Muscle layer of colon (tissue), 2 donors: Measurements from ENCODE around the gene MRPL32.

Experiments
- H3K27ac ChIP-seq: one replicate; pipeline ENCODE4 v1.7.0; 2013; ENCODE audit warnings: low read depth, mild to moderate bottlenecking, low read length, moderate library complexity
- H3K27me3 ChIP-seq, 2 donors: one replicate each; pipeline ENCODE4 v1.7.0; 2013; ENCODE audit warnings: low read length in 2 of 2, mild to moderate bottlenecking in 2 of 2; ENCODE audit not compliant: insufficient read depth in 2 of 2, control insufficient read depth in 1 of 2
- H3K36me3 ChIP-seq: one replicate; pipeline ENCODE4 v1.7.0; 2013; ENCODE audit warnings: mild to moderate bottlenecking, low read length; ENCODE audit not compliant: insufficient read depth
- H3K4me1 ChIP-seq: one replicate; pipeline ENCODE4 v1.7.0; 2013; ENCODE audit warnings: mild to moderate bottlenecking, low read length; ENCODE audit not compliant: insufficient read depth
- H3K4me3 ChIP-seq, 2 donors: one replicate each; pipeline ENCODE4 v1.7.0; 2013; ENCODE audit warnings: low read length in 2 of 2, low read depth in 1 of 2, mild to moderate bottlenecking in 1 of 2, moderate library complexity in 1 of 2
- H3K9ac ChIP-seq: one replicate; pipeline ENCODE4 v1.7.0; 2013; ENCODE audit warnings: low read length
- H3K9me3 ChIP-seq: one replicate; pipeline ENCODE4 v1.7.0; 2013; ENCODE audit warnings: mild to moderate bottlenecking, low read length
- donor health status: abdominal sarcoma.
- donor health status: Adenocarcinoma of cecum.

Gene MRPL32

DNA sequence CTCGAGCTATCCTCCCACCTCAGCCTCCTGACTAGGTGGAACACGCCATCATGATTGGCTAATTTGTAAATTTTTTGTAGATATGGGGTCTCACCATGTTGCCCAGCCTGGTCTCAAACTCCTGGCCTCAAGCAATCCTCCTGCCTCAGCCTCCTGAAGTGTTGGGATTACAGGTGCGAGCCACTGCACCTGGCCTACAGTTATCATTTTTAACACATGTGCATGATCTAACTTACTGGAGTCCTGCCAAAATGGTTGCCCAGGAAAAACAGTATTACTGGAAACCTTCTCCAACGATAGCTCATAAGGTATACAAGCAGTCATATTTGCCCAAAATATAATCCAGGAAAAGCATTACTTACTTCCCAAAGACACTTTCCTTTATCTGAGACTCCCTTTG lies 20.2 kb downstream of the MRPL32 start:
- H3K9ac ChIP-seq: no peak overlapping the region
- no peak overlapping the region for H3K27ac ChIP-seq
- H3K4me3 ChIP-seq: no peak overlapping the region
- H3K27me3 ChIP-seq: no peaks in the 10 kb centered on the region
- no peaks in the 10 kb centered on the region for H3K4me1 ChIP-seq
- no peaks in the 10 kb centered on the region for H3K9me3 ChIP-seq
- H3K36me3 ChIP-seq: no peaks in the 10 kb centered on the region

GRCh38 chr7:42953994-42954393 lies 21.8 kb downstream of the MRPL32 start:
- no peaks in the 10 kb centered on the region for H3K9me3 ChIP-seq
- no peaks in the 10 kb centered on the region for H3K36me3 ChIP-seq
- H3K27me3 ChIP-seq: no peaks in the 10 kb centered on the region
- H3K4me1 ChIP-seq: no peaks in the 10 kb centered on the region
- no peak overlapping the region for H3K9ac ChIP-seq
- H3K4me3 ChIP-seq: no peak overlapping the region
- no peak overlapping the region for H3K27ac ChIP-seq

DNA sequence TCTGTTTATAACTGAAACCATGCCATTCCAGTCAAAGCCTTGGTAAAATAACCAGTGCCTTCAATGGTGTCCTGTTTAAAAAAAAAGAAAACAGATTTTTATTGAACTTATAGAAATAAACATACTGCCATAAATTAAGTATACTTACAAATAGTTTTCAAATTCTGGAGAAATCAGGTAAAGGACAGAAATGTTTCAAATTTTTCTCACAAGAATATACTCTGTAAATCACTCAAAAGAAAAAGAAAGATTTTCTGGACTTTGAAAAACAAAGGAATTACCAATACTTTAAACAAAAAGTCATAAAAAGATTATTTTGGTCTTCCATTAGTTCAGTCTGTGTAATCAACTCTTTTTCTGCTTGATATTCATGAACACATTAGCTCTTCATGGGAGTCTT lies 23.9 kb downstream of the MRPL32 start:
- Histone ChIP-seq H3K27ac (no peak overlapping the region), H3K27me3 (no peaks in the 10 kb centered on the region), H3K36me3 (no peaks in the 10 kb centered on the region), H3K4me1 (no peaks in the 10 kb centered on the region), H3K9ac (no peak overlapping the region), H3K4me3 (no peak overlapping the region), H3K9me3 (no peaks in the 10 kb centered on the region)

- Histone ChIP-seq H3K4me3 (no peak overlapping the region), H3K9me3 (no peaks in the 10 kb centered on the region), H3K27me3 (no peaks in the 10 kb centered on the region)
These were observed 27.4 kb downstream of the MRPL32 start for GRCh38 chr7:42959549-42959948.

DNA sequence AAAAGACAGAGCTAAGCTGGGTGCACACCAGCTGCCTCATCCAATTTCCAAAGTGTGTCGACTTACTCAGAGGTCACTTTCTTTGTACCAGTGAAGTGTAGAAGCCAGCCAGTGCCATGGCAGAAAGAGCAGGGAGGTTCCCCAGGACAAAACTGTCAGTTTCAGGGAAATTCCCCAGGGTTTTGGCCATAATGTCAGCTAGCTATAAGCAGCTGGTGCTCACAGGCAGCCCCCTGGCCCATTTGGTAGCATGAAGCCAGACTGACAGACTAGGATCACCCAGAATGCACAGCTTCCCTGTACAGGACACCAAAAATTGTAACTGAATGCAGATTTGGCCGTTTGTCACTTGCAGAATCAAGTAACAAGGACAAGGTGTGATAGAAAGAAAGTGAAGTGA lies 28.6 kb downstream of the MRPL32 start:
- H3K4me3 ChIP-seq: no peak overlapping the region
- peaks cover 14% of the 10 kb centered on the region for H3K4me1 ChIP-seq
- no peak overlapping the region for H3K9ac ChIP-seq
- no peaks in the 10 kb centered on the region for H3K9me3 ChIP-seq
- no peaks in the 10 kb centered on the region for H3K27me3 ChIP-seq
- no peaks in the 10 kb centered on the region for H3K36me3 ChIP-seq
- no peak overlapping the region for H3K27ac ChIP-seq

More at GRCh38 chr7:42959549-42959948, 27.4 kb downstream of the MRPL32 start:
- no peak overlapping the region for H3K27ac ChIP-seq
- no peaks in the 10 kb centered on the region for H3K36me3 ChIP-seq
- H3K4me1 ChIP-seq: peaks cover 2% of the 10 kb centered on the region
- H3K9ac ChIP-seq: no peak overlapping the region

- Histone ChIP-seq H3K4me3 (no peak overlapping the region), H3K36me3 (no peaks in the 10 kb centered on the region), H3K27me3 (no peaks in the 10 kb centered on the region), H3K27ac (no peak overlapping the region), H3K9ac (no peak overlapping the region), H3K9me3 (no peaks in the 10 kb centered on the region), H3K4me1 (peaks cover 14% of the 10 kb centered on the region)
These were observed 29.0 kb downstream of the MRPL32 start for GRCh38 chr7:42961170-42961569.

- no peaks in the 10 kb centered on the region for H3K36me3 ChIP-seq
- no peaks in the 10 kb centered on the region for H3K27me3 ChIP-seq
- peaks cover 14% of the 10 kb centered on the region for H3K4me1 ChIP-seq
- peak overlapping the region; percentile 7 for H3K27ac ChIP-seq
- H3K4me3 ChIP-seq: no peak overlapping the region
- no peak overlapping the region for H3K9ac ChIP-seq
- no peaks in the 10 kb centered on the region for H3K9me3 ChIP-seq
These were observed 32.1 kb downstream of the MRPL32 start for GRCh38 chr7:42964293-42964692.

- no peak overlapping the region for H3K4me3 ChIP-seq
- no peak overlapping the region for H3K27ac ChIP-seq
These were observed 33.0 kb downstream of the MRPL32 start for GRCh38 chr7:42964849-42965805.

DNA sequence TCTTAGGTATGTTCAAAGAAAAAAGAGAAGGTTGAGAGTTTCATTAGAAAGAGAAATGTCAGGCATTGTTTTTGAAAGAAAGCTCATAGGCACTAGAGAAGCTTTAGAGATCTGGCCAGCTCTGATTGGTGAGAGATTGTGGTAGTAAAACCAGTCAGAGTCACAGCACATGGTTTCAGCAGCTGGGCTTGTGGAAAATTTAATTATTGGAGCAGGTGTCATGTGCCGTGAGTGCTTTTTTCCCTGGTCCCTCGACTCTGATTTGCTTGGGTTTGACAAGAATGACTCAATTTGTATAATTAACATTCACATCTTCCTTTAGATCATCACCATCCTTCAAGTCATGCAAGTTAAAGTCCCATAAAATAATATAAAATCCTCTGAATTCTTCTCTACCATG lies 35.2 kb downstream of the MRPL32 start:
- no peaks in the 10 kb centered on the region for H3K36me3 ChIP-seq
- no peak overlapping the region for H3K27ac ChIP-seq
- no peaks in the 10 kb centered on the region for H3K9me3 ChIP-seq
- H3K9ac ChIP-seq: no peak overlapping the region
- H3K4me3 ChIP-seq: no peak overlapping the region
- no peaks in the 10 kb centered on the region for H3K27me3 ChIP-seq
- peaks cover 18% of the 10 kb centered on the region for H3K4me1 ChIP-seq

More at GRCh38 chr7:42964849-42965805, 33.0 kb downstream of the MRPL32 start:
- H3K36me3 ChIP-seq: no peaks in the 10 kb centered on the region
- H3K9me3 ChIP-seq: no peaks in the 10 kb centered on the region
- no peak overlapping the region for H3K9ac ChIP-seq
- peaks cover 14% of the 10 kb centered on the region for H3K4me1 ChIP-seq
- H3K27me3 ChIP-seq: no peaks in the 10 kb centered on the region

DNA sequence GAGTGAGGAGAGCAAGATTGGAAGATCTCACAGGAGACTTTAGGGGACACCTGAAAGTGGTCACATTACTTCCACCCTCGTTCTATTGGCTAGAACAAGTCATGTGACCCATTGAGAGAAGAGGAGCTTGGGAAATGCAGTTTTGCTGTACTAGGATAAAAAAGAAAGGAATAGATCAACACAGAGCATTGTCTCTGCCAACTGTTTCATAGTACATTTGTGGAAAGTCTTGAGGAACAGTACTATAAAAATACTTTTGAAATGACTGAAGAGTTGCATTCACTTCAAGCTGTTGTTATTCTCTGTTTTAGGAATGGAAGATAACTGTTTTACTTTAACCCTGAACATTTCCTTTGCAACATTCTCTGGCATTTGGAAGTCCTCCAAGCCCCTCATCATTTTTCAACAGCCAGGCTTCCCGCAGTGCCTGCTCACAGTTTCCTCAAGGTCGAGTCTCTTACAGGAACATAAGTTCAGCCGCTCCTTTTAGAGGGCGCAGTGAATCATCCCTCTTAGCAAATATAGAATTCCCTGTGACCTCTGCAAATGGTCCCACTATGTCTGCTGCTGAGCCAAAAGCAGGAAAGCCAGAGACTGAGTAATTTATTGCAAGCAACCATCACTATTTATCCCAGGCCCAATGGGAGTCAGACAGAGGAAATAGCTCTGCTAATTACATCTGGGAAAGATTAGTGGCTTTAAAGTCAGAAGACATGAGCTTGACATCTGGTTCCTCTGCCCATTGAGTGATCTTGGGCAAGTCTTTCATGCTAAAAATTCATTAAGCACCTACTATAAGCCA lies 40.7 kb downstream of the MRPL32 start:
- H3K9ac ChIP-seq: no peak overlapping the region
- peaks cover 18% of the 10 kb centered on the region for H3K4me1 ChIP-seq
- H3K9me3 ChIP-seq: no peaks in the 10 kb centered on the region
- no peaks in the 10 kb centered on the region for H3K36me3 ChIP-seq
- no peak overlapping the region for H3K4me3 ChIP-seq
- no peaks in the 10 kb centered on the region for H3K27me3 ChIP-seq
- no peak overlapping the region for H3K27ac ChIP-seq

DNA sequence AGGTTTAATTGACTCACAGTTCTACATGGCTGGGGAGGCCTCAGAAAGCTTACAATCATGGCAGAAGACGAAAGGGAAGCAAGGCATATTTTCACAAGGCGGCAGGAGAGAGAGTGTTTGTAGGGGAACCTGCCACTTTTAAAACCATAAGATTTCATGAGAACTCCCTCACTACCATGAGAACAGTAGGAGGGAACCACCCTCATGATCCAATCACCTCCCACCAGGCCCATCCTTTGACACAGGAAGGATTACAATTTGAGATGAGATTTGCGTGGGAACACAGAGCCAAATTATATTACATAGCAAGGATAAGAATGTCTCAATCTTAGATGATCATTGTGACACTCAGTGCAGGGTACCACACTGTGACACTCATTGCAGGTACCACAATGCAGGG lies 44.2 kb downstream of the MRPL32 start:
- no peak overlapping the region for H3K9ac ChIP-seq
- H3K4me3 ChIP-seq: no peak overlapping the region
- no peaks in the 10 kb centered on the region for H3K36me3 ChIP-seq
- peaks cover 18% of the 10 kb centered on the region for H3K4me1 ChIP-seq
- no peak overlapping the region for H3K27ac ChIP-seq
- H3K27me3 ChIP-seq: no peaks in the 10 kb centered on the region
- H3K9me3 ChIP-seq: no peaks in the 10 kb centered on the region
